HG03135 (cell line): ENCODE results near the gene FOXF2.

Source experiments
- ATAC-seq: cut with Tn5 transposase; IDR thresholded peaks from one replicate; pipeline ENCODE4 v1.9.1; 2021; ENCODE audit warnings: mild to moderate bottlenecking, moderate library complexity; ENCODE audit not compliant: unreplicated experiment

The FOXF2 gene

DNA sequence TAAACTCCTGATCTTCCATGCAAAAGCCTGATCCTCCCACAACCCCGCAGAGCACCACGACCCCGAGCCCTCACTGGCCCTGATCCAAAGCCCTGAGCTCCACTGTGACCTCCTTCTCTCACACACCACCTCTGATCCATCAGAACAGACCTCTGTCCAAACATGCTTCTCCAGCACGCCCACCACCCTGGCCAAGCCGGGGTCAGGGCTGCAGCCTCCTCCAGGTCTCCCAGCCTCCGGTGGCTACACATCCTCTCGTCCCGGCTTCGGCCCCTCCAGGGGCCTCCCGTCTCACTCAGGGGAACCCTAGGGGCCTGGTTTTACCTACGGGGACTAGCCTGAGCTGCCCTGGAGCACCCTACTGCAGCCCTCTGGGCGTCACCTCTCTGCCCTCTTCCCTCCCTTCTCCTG is 49.1 kb downstream of the FOXF2 start:
- ATAC-seq = no peak

DNA sequence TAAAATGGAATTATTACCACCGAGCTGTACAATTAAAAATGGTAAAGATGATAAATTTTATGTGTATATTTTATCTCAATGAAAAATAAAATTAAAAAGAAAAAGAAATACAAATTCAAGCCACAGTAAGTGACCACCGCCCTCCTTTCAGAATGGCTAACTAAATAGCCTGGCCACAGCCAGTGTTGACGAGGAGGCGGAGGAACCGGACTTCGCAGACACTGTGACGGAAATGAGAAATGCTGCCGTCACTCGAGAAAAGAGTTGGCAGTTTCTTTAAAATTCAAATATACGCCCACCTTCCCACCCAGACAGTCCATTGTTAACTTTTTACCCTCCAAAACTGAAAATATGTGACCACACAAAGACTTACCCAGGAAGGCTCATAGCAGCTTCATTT is 50.0 kb downstream of the FOXF2 start:
- no peak for ATAC-seq

DNA sequence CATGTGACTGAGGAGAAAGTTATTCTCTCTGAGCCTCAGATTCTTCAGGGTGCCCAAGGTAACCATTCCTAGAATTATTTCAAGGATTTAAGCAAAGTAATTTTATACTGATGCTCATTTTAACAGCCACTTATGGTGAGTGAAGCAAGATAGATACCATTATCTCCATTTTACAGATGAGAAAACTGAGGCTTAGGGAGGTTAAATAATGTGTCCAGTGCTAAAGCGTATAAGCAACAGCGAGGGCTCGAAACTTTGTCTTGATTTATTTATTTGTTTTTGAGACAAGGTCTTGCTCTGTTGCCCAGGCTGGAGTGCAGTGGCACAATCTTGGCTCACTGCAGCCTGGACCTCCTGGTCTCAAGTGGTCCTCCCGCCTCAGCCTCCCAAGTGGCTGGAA is 53.6 kb downstream of the FOXF2 start:
- ATAC-seq = no peak
